ENCODE data around the gene RIN3.

The RIN3 gene

GRCh38 chr14:92658684-92659083 is 145.1 kb downstream of the RIN3 start:
- no peak overlapping the region for H3K4me2 ChIP-seq (ENCODE audit: low read depth, low read length)

GRCh38 chr14:92659765-92660561 is 146.4 kb downstream of the RIN3 start:
- TF ChIP-seq EZH2phosphoT487 (IDR thresholded peaks at IDR 0.05; ENCODE audit: low read length) = no peak
- TF ChIP-seq EZH2 (optimal IDR thresholded peaks at IDR 0.05; ENCODE audit: low read depth, low read length) = no peak
- TF ChIP-seq CTCF (IDR thresholded peaks at IDR 0.05; ENCODE audit: low read length) = no peak
- H3K4me2 ChIP-seq (ENCODE audit: low read depth, low read length) = no peak overlapping the region

More at GRCh38 chr14:92658684-92659083, 145.1 kb downstream of the RIN3 start:
- no peaks in the 10 kb centered on the region for H3F3A ChIP-seq (ENCODE audit: insufficient read depth, low read length)
- TF ChIP-seq CTCF (IDR thresholded peaks at IDR 0.05; ENCODE audit: low read length) = no peak
- TF ChIP-seq EZH2 (optimal IDR thresholded peaks at IDR 0.05; ENCODE audit: low read depth, low read length) = no peak
- TF ChIP-seq EZH2phosphoT487 (IDR thresholded peaks at IDR 0.05; ENCODE audit: low read length) = no peak
- DNase-seq = no peak
- no peaks in the 10 kb centered on the region for H4K20me1 ChIP-seq (ENCODE audit: insufficient read depth, low read length)
- H3K4me1 ChIP-seq (ENCODE audit: low read length) = no peaks in the 10 kb centered on the region
- H3K79me2 ChIP-seq (ENCODE audit: low read length) = no peaks in the 10 kb centered on the region
- no peaks in the 10 kb centered on the region for H3K9me2 ChIP-seq (replicated peaks; ENCODE audit: insufficient read depth, low read length)
- H3K27me3 ChIP-seq (replicated peaks; ENCODE audit: insufficient read depth, low read length) = no peaks in the 10 kb centered on the region
- no peak overlapping the region for H3K4me3 ChIP-seq (ENCODE audit: low read length)
- no peaks in the 10 kb centered on the region for H3K9me3 ChIP-seq (replicated peaks; ENCODE audit: insufficient read depth, low read length)
- no peak overlapping the region for H3K27ac ChIP-seq (ENCODE audit: low read length)
- H2AFZ ChIP-seq (ENCODE audit: low read length) = no peak overlapping the region
- H3K9ac ChIP-seq (ENCODE audit: low read length) = no peak overlapping the region
- no peaks in the 10 kb centered on the region for H3K36me3 ChIP-seq (replicated peaks; ENCODE audit: insufficient read depth, low read length)

GRCh38 chr14:92660571-92660970 is 147.0 kb downstream of the RIN3 start:
- Histone ChIP-seq H3K36me3 (replicated peaks; ENCODE audit: insufficient read depth, low read length) (no peaks in the 10 kb centered on the region), H3K4me2 (ENCODE audit: low read depth, low read length) (no peak overlapping the region), H3K4me3 (ENCODE audit: low read length) (no peak overlapping the region), H3K79me2 (ENCODE audit: low read length) (no peaks in the 10 kb centered on the region), H4K20me1 (ENCODE audit: insufficient read depth, low read length) (no peaks in the 10 kb centered on the region), H3K4me1 (ENCODE audit: low read length) (no peaks in the 10 kb centered on the region), H3F3A (ENCODE audit: insufficient read depth, low read length) (no peaks in the 10 kb centered on the region), H3K9me3 (replicated peaks; ENCODE audit: insufficient read depth, low read length) (no peaks in the 10 kb centered on the region), H3K9me2 (replicated peaks; ENCODE audit: insufficient read depth, low read length) (no peaks in the 10 kb centered on the region), H3K27ac (ENCODE audit: low read length) (no peak overlapping the region), H2AFZ (ENCODE audit: low read length) (no peak overlapping the region), H3K27me3 (replicated peaks; ENCODE audit: insufficient read depth, low read length) (no peaks in the 10 kb centered on the region), H3K9ac (ENCODE audit: low read length) (no peak overlapping the region)
- no peak for DNase-seq
- TF ChIP-seq EZH2 (optimal IDR thresholded peaks at IDR 0.05; ENCODE audit: low read depth, low read length) (no peak), EZH2phosphoT487 (IDR thresholded peaks at IDR 0.05; ENCODE audit: low read length) (no peak), CTCF (IDR thresholded peaks at IDR 0.05; ENCODE audit: low read length) (no peak)

More at GRCh38 chr14:92659765-92660561, 146.4 kb downstream of the RIN3 start:
- no peak overlapping the region for H2AFZ ChIP-seq (ENCODE audit: low read length)
- H3K9me2 ChIP-seq (replicated peaks; ENCODE audit: insufficient read depth, low read length) = no peaks in the 10 kb centered on the region
- H3K27me3 ChIP-seq (replicated peaks; ENCODE audit: insufficient read depth, low read length) = no peaks in the 10 kb centered on the region
- H3K79me2 ChIP-seq (ENCODE audit: low read length) = no peaks in the 10 kb centered on the region
- H3K9ac ChIP-seq (ENCODE audit: low read length) = no peak overlapping the region
- no peaks in the 10 kb centered on the region for H3K4me1 ChIP-seq (ENCODE audit: low read length)
- DNase-seq = no peak
- H3F3A ChIP-seq (ENCODE audit: insufficient read depth, low read length) = no peaks in the 10 kb centered on the region
- no peak overlapping the region for H3K4me3 ChIP-seq (ENCODE audit: low read length)
- no peaks in the 10 kb centered on the region for H3K9me3 ChIP-seq (replicated peaks; ENCODE audit: insufficient read depth, low read length)
- no peak overlapping the region for H3K27ac ChIP-seq (ENCODE audit: low read length)
- H4K20me1 ChIP-seq (ENCODE audit: insufficient read depth, low read length) = no peaks in the 10 kb centered on the region
- H3K36me3 ChIP-seq (replicated peaks; ENCODE audit: insufficient read depth, low read length) = no peaks in the 10 kb centered on the region
